K562 (cell line): Measurements from ENCODE around the gene VTN. TPM values are rescaled to one million over a fixed set of nuclear protein-coding genes. Genes with fewer than 3 reads are reported as not detected.

ENCODE experiments used
- ATAC-seq: fragments of 200-7000 bp; cut with Tn5 transposase; 3 replicates; pipeline ENCODE4 v1.9.1; 2020; ENCODE audit warnings: moderate library complexity
- BruUV-seq: library from RNA; stranded (reverse); fragments of 400-500 nt; replicated peaks from 2 replicates; lab custom pipeline; 2021; lab: Mats Ljungman, UMichigan
- CTCF ChIA-PET: fragments of 300-600 bp; formaldehyde crosslinking; extraction: SDS; loops from one replicate; lab custom pipeline; 2021; ENCODE audit warnings: low intra/inter-chr PET ratio; lab: Yijun Ruan, JAX
- POLR2A ChIA-PET: fragments of 300-600, 350-650 bp; sonication (Branson Sonifier 250); formaldehyde crosslinking; extraction: SDS; loops from one replicate; lab custom pipeline; 2021; ENCODE audit warnings: antibody characterized with exemption, inconsistent platforms; lab: Yijun Ruan, JAX
- DNase-seq, 4 experiments: peaks; one replicate each; pipeline versions ENCODE4 v3.0.0 to v3.0.0-alpha.2; 2011 to 2018; ENCODE audit warnings: low spot score in 3 of 4, mixed read lengths in 3 of 4; ENCODE audit errors: extremely low read depth in 1 of 4
- FAIRE-seq: peaks from 2 replicates; lab custom pipeline; 2011; peaks lifted over from hg19 to GRCh38; lab: Jason Lieb, UNC
- H2AFZ ChIP-seq: 2 replicates; pipeline ENCODE4 v1.6.0; 2011; ENCODE audit warnings: low read depth, low read length, control low read depth, inconsistent platforms
- H3K27ac ChIP-seq: fragments of 200-600 bp; 3 replicates; pipeline ENCODE4 v1.8.0; 2011; ENCODE audit warnings: low read depth, mild to moderate bottlenecking, control low read depth, inconsistent platforms, low read length, moderate library complexity, mixed read lengths; ENCODE audit errors: extremely low read depth
- H3K27me3 ChIP-seq, 2 experiments: fragments of 300-600 bp in 1 of 2; 2 replicates in 1 of 2; 3 replicates in 1 of 2; pipeline versions ENCODE4 v1.6.0 to v1.8.0; 2011; ENCODE audit warnings: inconsistent platforms in 2 of 2, low read length in 2 of 2, mild to moderate bottlenecking in 1 of 2, mixed read lengths in 1 of 2, moderate library complexity in 1 of 2; ENCODE audit not compliant: control insufficient read depth in 2 of 2, insufficient read depth in 2 of 2
- H3K36me3 ChIP-seq: fragments of 300-600 bp; 3 replicates; pipeline ENCODE4 v1.8.0; 2011; ENCODE audit warnings: mild to moderate bottlenecking, low read length, inconsistent platforms; ENCODE audit not compliant: control insufficient read depth, insufficient read depth
- H3K4me1 ChIP-seq, 2 experiments: fragments of 200-600 bp in 1 of 2; replicated peaks in 1 of 2; 2 replicates in 1 of 2; 3 replicates in 1 of 2; pipeline versions ENCODE4 v1.5.1 to v1.8.0; 2011; ENCODE audit warnings: inconsistent platforms in 2 of 2, low read length in 2 of 2, mild to moderate bottlenecking in 1 of 2, mixed read lengths in 1 of 2, moderate library complexity in 1 of 2; ENCODE audit not compliant: control insufficient read depth in 2 of 2, insufficient read depth in 2 of 2
- H3K4me2 ChIP-seq: 2 replicates; pipeline ENCODE4 v1.6.1; 2011; ENCODE audit warnings: low read length, control low read depth, inconsistent platforms, mixed read lengths; ENCODE audit not compliant: insufficient read depth
- H3K4me3 ChIP-seq: fragments of 200-600 bp; sonication (generic), shearing (Covaris generic); 2 replicates; pipeline ENCODE4 v1.5.1; 2016; ENCODE audit warnings: control low read depth, inconsistent platforms
- H3K79me2 ChIP-seq: fragments of 200-600 bp; 3 replicates; pipeline ENCODE4 v1.8.0; 2011; ENCODE audit warnings: low read length, inconsistent platforms; ENCODE audit not compliant: control insufficient read depth, insufficient read depth
- H3K9ac ChIP-seq, 2 experiments: 2 replicates each; pipeline versions ENCODE4 v1.6.0 to v1.6.1; 2011; ENCODE audit warnings: low read depth in 2 of 2, low read length in 2 of 2, control low read depth in 1 of 2, inconsistent platforms in 1 of 2, mild to moderate bottlenecking in 1 of 2, mixed read lengths in 1 of 2; ENCODE audit not compliant: insufficient read depth in 1 of 2
- H3K9me1 ChIP-seq: one replicate; pipeline ENCODE4 v1.6.0; 2011; ENCODE audit warnings: inconsistent platforms, mild to moderate bottlenecking, low read length, moderate library complexity; ENCODE audit not compliant: control insufficient read depth, insufficient read depth
- H3K9me3 ChIP-seq: replicated peaks from 2 replicates; pipeline ENCODE4 v1.5.1; 2011; ENCODE audit warnings: low read depth, low read length, inconsistent platforms; ENCODE audit not compliant: control insufficient read depth, insufficient read depth
- H4K20me1 ChIP-seq: replicated peaks from 2 replicates; pipeline ENCODE4 v1.6.1; 2011; ENCODE audit warnings: low read length, inconsistent platforms, mixed read lengths; ENCODE audit not compliant: control insufficient read depth, insufficient read depth
- CEBPB ChIP-seq: fragments of 450-650 bp; IDR thresholded peaks from 2 replicates; pipeline ENCODE4 v1.6.1; 2016; ENCODE audit warnings: missing genetic modification characterization, missing compliant biosample characterization
- DACH1 ChIP-seq: fragments of 450-650 bp; IDR thresholded peaks from 2 replicates; pipeline ENCODE4 v1.6.1; 2018; ENCODE audit not compliant: partially characterized antibody
- FOXK1 ChIP-seq: sonication (generic); formaldehyde crosslinking; IDR thresholded peaks from 2 replicates; pipeline ENCODE4 v1.8.0; 2022; ENCODE audit warnings: missing genetic modification reagents, mild to moderate bottlenecking, borderline replicate concordance
- GTF2A2 ChIP-seq: IDR thresholded peaks from 2 replicates; pipeline ENCODE4 v1.6.1; 2016; ENCODE audit warnings: mild to moderate bottlenecking, missing genetic modification characterization, missing compliant biosample characterization
- HDAC2 ChIP-seq: fragments of 450-650 bp; IDR thresholded peaks from 2 replicates; pipeline ENCODE4 v1.6.1; 2016; ENCODE audit warnings: mild to moderate bottlenecking
- MNT ChIP-seq, 2 experiments: fragments of 450-650 bp; conservative IDR thresholded peaks; 2 replicates each; pipeline ENCODE4 v1.6.1; 2017; ENCODE audit warnings: mild to moderate bottlenecking in 2 of 2, moderate library complexity in 2 of 2
- NR2F6 ChIP-seq: fragments of 450-650 bp; formaldehyde crosslinking; IDR thresholded peaks from 2 replicates; pipeline ENCODE4 v1.4.0; 2020; ENCODE audit warnings: mild to moderate bottlenecking
- NRF1 ChIP-seq, 2 experiments: fragments of 450-650 bp; IDR thresholded peaks in 1 of 2; conservative IDR thresholded peaks in 1 of 2; 2 replicates each; pipeline ENCODE4 v1.6.1; 2014; ENCODE audit warnings: mild to moderate bottlenecking in 2 of 2
- POLR2AphosphoS5 ChIP-seq: IDR thresholded peaks from 2 replicates; pipeline ENCODE4 v1.6.1; 2011; ENCODE audit warnings: mild to moderate bottlenecking, low read depth, low read length, moderate library complexity; ENCODE audit not compliant: control insufficient read depth, insufficient read depth
- PPARD ChIP-seq: fragments of 250-450 bp; sonication (Bioruptor Pico); IDR thresholded peaks from 2 replicates; pipeline ENCODE4 v1.8.0; 2022; ENCODE audit warnings: inconsistent platforms, mild to moderate bottlenecking, moderate library complexity
- SMC3 ChIP-seq: conservative IDR thresholded peaks from 2 replicates; pipeline ENCODE4 v1.6.1; 2011; ENCODE audit warnings: low read depth, low read length, improper control_type of control experiment; ENCODE audit not compliant: insufficient read depth
- SRSF7 ChIP-seq: fragments of 200-400 bp; formaldehyde crosslinking; optimal IDR thresholded peaks from 2 replicates; pipeline ENCODE3; 2017; ENCODE audit warnings: mild to moderate bottlenecking, low read depth, low read length
- TRIM28 ChIP-seq: fragments of 450-650 bp; IDR thresholded peaks from 2 replicates; pipeline ENCODE4 v1.6.1; 2017
- ZNF197 ChIP-seq: fragments of 200-800 bp; sonication (Bioruptor generic); IDR thresholded peaks from 2 replicates; pipeline ENCODE4 v1.6.1; 2016; ENCODE audit warnings: low read depth, missing genetic modification characterization, missing compliant biosample characterization
- ZNF431 ChIP-seq: sonication (generic); formaldehyde crosslinking; IDR thresholded peaks from 2 replicates; pipeline ENCODE4 v1.8.0; 2022; ENCODE audit warnings: mild to moderate bottlenecking, missing genetic modification reagents
- WGBS: fragments of 100-300 bp; shearing (Covaris generic); methylation state at CpG from one replicate; pipeline ENCODE4 v1.1.6; 2016; ENCODE audit warnings: low coverage, mixed read lengths; ENCODE audit not compliant: insufficient coverage; ENCODE audit errors: missing lambda C conversion rate; 5-methylcytosine and 5-hydroxymethylcytosine counted together
- in situ Hi-C: fragments of 300-500 bp; cut with MboI; formaldehyde crosslinking; loops from 4 replicates; pipeline ENCODE4 v1.15.0; 2018; ENCODE audit warnings: inconsistent platforms, mixed read lengths
- intact Hi-C: fragments of 100-400 bp; cut with micrococcal nuclease; formaldehyde crosslinking; loops from 2 replicates; pipeline ENCODE4 v1.14.2; 2022
- polyA plus RNA-seq, 8 experiments: library from polyadenylated mRNA; depleted of rRNA in 4 of 8; stranded (reverse) in 5 of 8; unstranded in 3 of 8; fragments of >200 nt; fragmentation: Nextera tagmentation in 2 of 8; fragmentation: Illumina TruSeq in 1 of 8; extraction: Ambion mirVana in 2 of 8; extraction: Trizol in 1 of 8; gene quantifications; 2 replicates each; pipeline versions ENCODE4 v1.2.1 to v1.2.3, GENCODE V29; 2011 to 2014; ENCODE audit warnings: inconsistent platforms in 1 of 8, missing spikeins in 1 of 8
- total RNA-seq, 7 experiments: library from RNA; depleted of rRNA in 6 of 7; stranded (reverse); fragments of >200 nt in 6 of 7; fragmentation: Illumina TruSeq in 2 of 7; extraction: Trizol in 2 of 7; gene quantifications; 2 replicates each; pipeline versions ENCODE4 v1.2.1 to v1.2.3, GENCODE V29; 2011 to 2021; ENCODE audit warnings: low replicate concordance in 1 of 7

The VTN gene
- total and polyA plus RNA-seq, 9 of the 15 experiments (the other 6 are each of a cell fraction or from before 2014, with no cell fraction given): 0.13 to 1.0 (median 0.29) TPM; not detected in 1

- peaks cover 3% of the 10 kb centered on the region; the same call in 1 of the 3 replicates for H3K36me3 ChIP-seq
- POLR2A ChIA-PET: interaction anchor here (0.6 to 3.4 kb wide), 2 partner anchors 11 to 27 kb away, joined by 5 to 31 read pairs; partner anchors contain the start of gene POLDIP2
- in situ Hi-C loops: no loop called here
- H3K9ac ChIP-seq: 0 out of 4 replicates have a peak overlapping the region, but pooled peaks of 1 of the 2 experiments have one; percentile 81
- H3K9me3 ChIP-seq: no peaks in the 10 kb centered on the region
- no peak overlapping the region for H2AFZ ChIP-seq
- no peaks in the 10 kb centered on the region for H3K79me2 ChIP-seq
- no peak for FAIRE-seq
- peaks cover 14% of the 10 kb centered on the region for H4K20me1 ChIP-seq
- H3K4me2 ChIP-seq: no peak overlapping the region
- no peak for DNase-seq
- peaks cover 16 to 45% of the 10 kb centered on the region in 2 experiments for H3K4me1 ChIP-seq
- no TSS peak for BruUV-seq
- H3K27me3 ChIP-seq: peaks cover 0 to 4% of the 10 kb centered on the region in 2 experiments; a peak in 1 of 5 replicates
- intact Hi-C loops: no loop called here
- H3K4me3 ChIP-seq: no peak overlapping the region
- no peak overlapping the region for H3K27ac ChIP-seq
- 90% methylated on average over 18 of the region's 23 CpGs for WGBS
- no peak for ATAC-seq
- CTCF ChIA-PET: interaction anchor here (0.6 kb wide), 1 partner anchor 184 kb away, joined by 5 read pairs; no protein-coding TSS in a partner anchor
- TF ChIP-seq ZNF431 (CRISPR knock-in tag) (no peak), CEBPB (tag) (no peak), POLR2AphosphoS5 (no peak), HDAC2 (no peak), GTF2A2 (tag) (no peak), SRSF7 (no peak), NRF1 (conservative IDR thresholded peaks at IDR 0.05 in 1 of 2, IDR thresholded peaks at IDR 0.05 in 1 of 2) (no peak), DACH1 (no peak), TRIM28 (no peak), NR2F6 (no peak), FOXK1 (no peak), ZNF197 (CRISPR knock-in tag) (no peak), SMC3 (no peak), PPARD (CRISPR knock-in tag) (no peak), MNT (conservative IDR thresholded peaks at IDR 0.05) (no peak)
- peaks cover 5% of the 10 kb centered on the region for H3K9me1 ChIP-seq
Measured at GRCh38 chr17:28368915-28369683, 1.0 kb downstream of the VTN start.
